CD8-positive, alpha-beta memory T cell (primary cell): ENCODE results near the gene RRN3. TPM values are rescaled to one million over a fixed set of nuclear protein-coding genes. Genes with fewer than 3 reads are reported as not detected.
"Not testable (repeated sequence)": the region's sequence is repeated elsewhere in the genome, so short reads cannot be mapped to it uniquely, and the experiment has no call there.

Experiments used
- CTCF ChIA-PET: fragments of 350-600 bp; sonication (Branson Sonifier 250); formaldehyde crosslinking; loops from one replicate; lab custom pipeline; 2021; ENCODE audit warnings: antibody characterized with exemption; lab: Charles Lee
- POLR2A ChIA-PET: fragments of 350-600 bp; sonication (Branson Sonifier 250); formaldehyde crosslinking; loops from one replicate; lab custom pipeline; 2021; ENCODE audit warnings: antibody characterized with exemption; lab: Charles Lee
- DNase-seq, 5 donors: peaks; one replicate each; pipeline versions ENCODE4 v3.0.0 to v3.0.0-alpha.2; 2020 to 2022; ENCODE audit warnings: mixed read lengths in 1 of 5
- H3K27ac ChIP-seq: one replicate; pipeline ENCODE4 v1.7.0; 2013; ENCODE audit warnings: low read depth, mild to moderate bottlenecking, low read length, moderate library complexity
- H3K27me3 ChIP-seq: 2 replicates; pipeline ENCODE4 v1.7.0; 2013; ENCODE audit warnings: low read length, mild to moderate bottlenecking; ENCODE audit not compliant: insufficient read depth, poor library complexity, severe bottlenecking
- H3K36me3 ChIP-seq: 2 replicates; pipeline ENCODE4 v1.7.0; 2013; ENCODE audit warnings: mild to moderate bottlenecking, low read length, moderate library complexity; ENCODE audit not compliant: insufficient read depth
- H3K4me1 ChIP-seq: 2 replicates; pipeline ENCODE4 v1.7.0; 2013; ENCODE audit warnings: mild to moderate bottlenecking, low read length, moderate library complexity; ENCODE audit not compliant: insufficient read depth
- H3K4me3 ChIP-seq: 2 replicates; pipeline ENCODE4 v1.7.0; 2013; ENCODE audit warnings: mild to moderate bottlenecking, low read length
- H3K9me3 ChIP-seq: 2 replicates; pipeline ENCODE4 v1.7.0; 2013; ENCODE audit warnings: mild to moderate bottlenecking, low read length
- H3K27ac Mint-ChIP-seq, 8 donors: one replicate each; pipeline ENCODE4 v1.8.0; 2020 to 2021; ENCODE audit warnings: mixed read lengths in 8 of 8, mild to moderate bottlenecking in 6 of 8, inconsistent platforms in 3 of 8, moderate library complexity in 3 of 8
- H3K27me3 Mint-ChIP-seq, 2 donors: one replicate each; pipeline ENCODE4 v1.8.0; 2020 to 2021; ENCODE audit warnings: mixed read lengths in 2 of 2, mild to moderate bottlenecking in 1 of 2, moderate library complexity in 1 of 2
- H3K36me3 Mint-ChIP-seq, 3 donors: one replicate each; pipeline ENCODE4 v1.8.0; 2020 to 2021; ENCODE audit warnings: mixed read lengths in 3 of 3, inconsistent platforms in 1 of 3, mild to moderate bottlenecking in 1 of 3
- H3K4me1 Mint-ChIP-seq, 3 donors: one replicate each; pipeline ENCODE4 v1.8.0; 2020 to 2021; ENCODE audit warnings: mixed read lengths in 3 of 3, inconsistent platforms in 1 of 3, mild to moderate bottlenecking in 1 of 3
- H3K4me3 Mint-ChIP-seq, 7 donors: one replicate each; pipeline ENCODE4 v1.8.0; 2020 to 2021; ENCODE audit warnings: mixed read lengths in 7 of 7, mild to moderate bottlenecking in 6 of 7, moderate library complexity in 4 of 7, inconsistent platforms in 2 of 7
- H3K9me3 Mint-ChIP-seq, 5 donors: one replicate each; pipeline ENCODE4 v1.8.0; 2020 to 2022; ENCODE audit warnings: mixed read lengths in 5 of 5, mild to moderate bottlenecking in 3 of 5, moderate library complexity in 2 of 5, inconsistent platforms in 1 of 5
- polyA plus RNA-seq: library from polyadenylated mRNA; unstranded; fragments of 300-500 nt; fragmentation: Illumina TruSeq; gene quantifications from one replicate; pipeline ENCODE4 v1.2.3, GENCODE V29; 2021
- total RNA-seq, 2 experiments: library from RNA; stranded (reverse); gene quantifications; one replicate each; pipeline ENCODE4 v1.2.3, GENCODE V29; 2021

RRN3 gene
- total and polyA plus RNA-seq, 3 experiments from 2014 or later: 30.2 to 58.4 (median 58.3) TPM

- H3K4me1 ChIP-seq: not testable (repeated sequence)
These were observed 41.6 kb upstream of the RRN3 start for GRCh38 chr16:15135483-15136360.

GRCh38 chr16:15134752-15135482 lies 40.8 kb upstream of the RRN3 start:
- H3K9me3 Mint-ChIP-seq, POLR2A ChIA-PET, H3K36me3 Mint-ChIP-seq, H3K4me1 Mint-ChIP-seq, H3K27ac ChIP-seq, H3K4me3 Mint-ChIP-seq, DNase-seq, H3K4me3 ChIP-seq, H3K27me3 Mint-ChIP-seq, H3K27me3 ChIP-seq, H3K4me1 ChIP-seq, H3K36me3 ChIP-seq, CTCF ChIA-PET, H3K9me3 ChIP-seq: not testable (repeated sequence)
- peak overlapping the region in 1 of 8 donors; percentile 50 for H3K27ac Mint-ChIP-seq

More at GRCh38 chr16:15135483-15136360, 41.6 kb upstream of the RRN3 start:
- H3K27ac ChIP-seq, DNase-seq, H3K9me3 Mint-ChIP-seq, H3K4me3 ChIP-seq, H3K36me3 ChIP-seq, POLR2A ChIA-PET, H3K27me3 Mint-ChIP-seq, H3K36me3 Mint-ChIP-seq, H3K4me1 Mint-ChIP-seq, H3K27me3 ChIP-seq, H3K9me3 ChIP-seq, CTCF ChIA-PET, H3K27ac Mint-ChIP-seq, H3K4me3 Mint-ChIP-seq: not testable (repeated sequence)

GRCh38 chr16:15133554-15133953 lies 39.5 kb upstream of the RRN3 start:
- H3K9me3 Mint-ChIP-seq, H3K9me3 ChIP-seq, H3K27ac ChIP-seq, H3K36me3 Mint-ChIP-seq, H3K27me3 ChIP-seq, H3K4me1 ChIP-seq, H3K4me1 Mint-ChIP-seq, POLR2A ChIA-PET, H3K4me3 ChIP-seq, H3K27me3 Mint-ChIP-seq, H3K4me3 Mint-ChIP-seq, H3K27ac Mint-ChIP-seq, CTCF ChIA-PET, H3K36me3 ChIP-seq: not testable (repeated sequence)
- DNase-seq: peak in 1 of 5 donors; percentile 21

- CTCF ChIA-PET, H3K9me3 ChIP-seq, POLR2A ChIA-PET, H3K9me3 Mint-ChIP-seq, H3K27me3 Mint-ChIP-seq, H3K4me3 ChIP-seq, H3K4me1 ChIP-seq, H3K4me3 Mint-ChIP-seq, H3K4me1 Mint-ChIP-seq, H3K27me3 ChIP-seq, H3K27ac ChIP-seq, H3K27ac Mint-ChIP-seq, H3K36me3 ChIP-seq: not testable (repeated sequence)
- peak in 1 of 5 donors; percentile 20 for DNase-seq
- H3K36me3 Mint-ChIP-seq: peaks cover 0 to 11% (median 0%) of the 10 kb centered on the region in 3 donors
These were observed 38.8 kb upstream of the RRN3 start for GRCh38 chr16:15132719-15133428.

- DNase-seq, CTCF ChIA-PET, H3K4me1 Mint-ChIP-seq, H3K4me1 ChIP-seq, POLR2A ChIA-PET, H3K27ac Mint-ChIP-seq, H3K9me3 ChIP-seq, H3K27me3 ChIP-seq, H3K27ac ChIP-seq, H3K36me3 ChIP-seq, H3K27me3 Mint-ChIP-seq, H3K4me3 ChIP-seq, H3K9me3 Mint-ChIP-seq, H3K4me3 Mint-ChIP-seq: not testable (repeated sequence)
- peaks cover 0 to 13% (median 0%) of the 10 kb centered on the region in 3 donors for H3K36me3 Mint-ChIP-seq
These were observed 37.0 kb upstream of the RRN3 start for GRCh38 chr16:15130943-15131700.

GRCh38 chr16:15130256-15130932 lies 36.3 kb upstream of the RRN3 start:
- H3K9me3 Mint-ChIP-seq, H3K4me3 Mint-ChIP-seq, H3K27me3 ChIP-seq, CTCF ChIA-PET, H3K27me3 Mint-ChIP-seq, H3K27ac Mint-ChIP-seq, H3K4me1 ChIP-seq, H3K27ac ChIP-seq, H3K9me3 ChIP-seq, H3K36me3 ChIP-seq, H3K4me1 Mint-ChIP-seq, H3K4me3 ChIP-seq, POLR2A ChIA-PET: not testable (repeated sequence)
- peak in 1 of 5 donors; percentile 33 for DNase-seq
- H3K36me3 Mint-ChIP-seq: peaks cover 0 to 13% (median 0%) of the 10 kb centered on the region in 3 donors

GRCh38 chr16:15127641-15128425 lies 33.8 kb upstream of the RRN3 start:
- H3K4me1 Mint-ChIP-seq, H3K4me3 Mint-ChIP-seq, H3K4me1 ChIP-seq, CTCF ChIA-PET, H3K36me3 ChIP-seq, H3K4me3 ChIP-seq, H3K27ac Mint-ChIP-seq, POLR2A ChIA-PET, H3K27me3 ChIP-seq, H3K27me3 Mint-ChIP-seq, H3K27ac ChIP-seq, H3K9me3 Mint-ChIP-seq, H3K9me3 ChIP-seq: not testable (repeated sequence)
- peak in 1 of 5 donors; percentile 40 for DNase-seq
- H3K36me3 Mint-ChIP-seq: peaks cover 0 to 11% (median 0%) of the 10 kb centered on the region in 3 donors
